Measurements from ENCODE around the gene TAF12.
"Not testable (repeated sequence)": the region's sequence is repeated elsewhere in the genome, so short reads cannot be mapped to it uniquely, and the experiment has no call there.

DNA sequence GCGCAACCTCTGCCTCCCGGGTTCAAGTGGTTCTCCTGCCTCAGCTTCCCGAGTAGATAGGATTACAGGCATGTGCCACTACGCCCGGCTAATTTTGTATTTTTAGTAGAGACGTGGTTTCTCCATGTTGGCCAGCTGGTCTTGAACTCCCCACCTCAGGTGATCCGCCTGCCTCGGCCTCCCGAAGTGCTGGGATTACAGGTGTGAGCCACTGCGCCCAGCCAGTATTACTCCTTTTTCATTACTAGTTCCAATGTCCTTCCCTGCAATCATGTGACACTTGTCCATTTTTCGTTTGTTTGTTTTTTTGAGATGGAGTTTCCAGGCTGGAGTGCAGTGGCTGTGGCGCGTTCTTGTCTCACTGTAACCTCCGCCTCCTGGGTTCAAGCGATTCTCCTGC lies 30.1 kb upstream of the TAF12 start:
- TF ChIP-seq, protein P1, sequence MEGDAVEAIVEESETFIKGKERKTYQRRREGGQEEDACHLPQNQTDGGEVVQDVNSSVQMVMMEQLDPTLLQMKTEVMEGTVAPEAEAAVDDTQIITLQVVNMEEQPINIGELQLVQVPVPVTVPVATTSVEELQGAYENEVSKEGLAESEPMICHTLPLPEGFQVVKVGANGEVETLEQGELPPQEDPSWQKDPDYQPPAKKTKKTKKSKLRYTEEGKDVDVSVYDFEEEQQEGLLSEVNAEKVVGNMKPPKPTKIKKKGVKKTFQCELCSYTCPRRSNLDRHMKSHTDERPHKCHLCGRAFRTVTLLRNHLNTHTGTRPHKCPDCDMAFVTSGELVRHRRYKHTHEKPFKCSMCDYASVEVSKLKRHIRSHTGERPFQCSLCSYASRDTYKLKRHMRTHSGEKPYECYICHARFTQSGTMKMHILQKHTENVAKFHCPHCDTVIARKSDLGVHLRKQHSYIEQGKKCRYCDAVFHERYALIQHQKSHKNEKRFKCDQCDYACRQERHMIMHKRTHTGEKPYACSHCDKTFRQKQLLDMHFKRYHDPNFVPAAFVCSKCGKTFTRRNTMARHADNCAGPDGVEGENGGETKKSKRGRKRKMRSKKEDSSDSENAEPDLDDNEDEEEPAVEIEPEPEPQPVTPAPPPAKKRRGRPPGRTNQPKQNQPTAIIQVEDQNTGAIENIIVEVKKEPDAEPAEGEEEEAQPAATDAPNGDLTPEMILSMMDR (IDR thresholded peaks at IDR 0.05), result not testable (repeated sequence)
- TF ChIP-seq POLR2A (IDR thresholded peaks at IDR 0.05), result not testable (repeated sequence)

Measured in transverse colon (tissue), 3 donors.